ENCODE results near the gene BNC2. TPM values are rescaled to one million over a fixed set of nuclear protein-coding genes. Genes with fewer than 3 reads are reported as not detected.

Gene BNC2
- total RNA-seq, 1 donor from 2014 or later = 15.2 TPM

DNA sequence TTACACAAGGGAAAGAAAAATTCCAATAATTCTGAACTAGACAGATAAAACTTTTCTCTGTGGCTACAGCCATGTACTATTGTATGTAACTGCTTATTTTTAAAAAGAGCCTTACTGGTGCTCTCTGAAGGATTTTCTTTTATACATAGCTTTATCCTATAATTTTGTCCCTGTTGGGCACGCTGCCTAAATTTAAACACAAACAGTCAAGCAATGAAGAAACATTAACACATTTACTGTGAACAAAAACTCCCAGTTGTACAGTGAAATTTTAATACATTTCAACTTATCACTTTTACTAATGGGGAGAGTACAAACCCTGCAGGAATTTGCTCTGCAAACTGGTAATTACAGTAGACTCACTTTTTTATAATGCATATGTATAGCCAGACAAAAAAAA lies 273.3 kb downstream of the BNC2 start:
- no peaks in the 10 kb centered on the region for H3K27me3 Mint-ChIP-seq (ENCODE audit: unreplicated experiment)
- no peaks in the 10 kb centered on the region for H3K36me3 Mint-ChIP-seq (ENCODE audit: unreplicated experiment)
- H3K9me3 Mint-ChIP-seq (ENCODE audit: unreplicated experiment) = no peaks in the 10 kb centered on the region
- DNase-seq = no peak
- H3K27ac Mint-ChIP-seq (ENCODE audit: unreplicated experiment) = no peak overlapping the region
- no peak overlapping the region for H3K4me3 Mint-ChIP-seq (ENCODE audit: unreplicated experiment)
- peaks cover 41% of the 10 kb centered on the region for H3K4me1 Mint-ChIP-seq (ENCODE audit: low read depth, unreplicated experiment)
- no peak for TF ChIP-seq CTCF (IDR thresholded peaks at IDR 0.05; ENCODE audit: partially characterized antibody, unreplicated experiment)

DNA sequence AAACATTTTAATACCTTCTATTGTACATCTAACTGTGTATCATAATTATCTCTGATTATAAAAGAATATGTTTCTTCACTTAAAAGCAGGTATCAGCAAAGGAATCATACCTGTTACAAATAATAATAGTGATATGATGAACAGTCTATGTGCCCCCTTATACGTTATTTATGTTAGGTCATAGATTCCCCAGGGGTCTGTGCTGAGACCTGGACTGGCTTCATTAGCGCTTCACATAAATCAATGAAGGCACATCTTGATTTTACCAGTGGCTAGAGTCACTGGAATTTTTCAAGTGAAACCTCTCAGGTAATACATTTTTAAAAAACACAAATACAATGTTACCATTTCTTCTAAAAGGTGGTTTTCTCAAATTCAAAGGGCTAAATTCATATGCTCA lies 275.2 kb downstream of the BNC2 start:
- no peak overlapping the region for H3K4me3 Mint-ChIP-seq (ENCODE audit: unreplicated experiment)
- no peak for TF ChIP-seq CTCF (IDR thresholded peaks at IDR 0.05; ENCODE audit: partially characterized antibody, unreplicated experiment)
- H3K4me1 Mint-ChIP-seq (ENCODE audit: low read depth, unreplicated experiment) = peaks cover 34% of the 10 kb centered on the region
- peaks cover 2% of the 10 kb centered on the region for H3K9me3 Mint-ChIP-seq (ENCODE audit: unreplicated experiment)
- H3K27me3 Mint-ChIP-seq (ENCODE audit: unreplicated experiment) = no peaks in the 10 kb centered on the region
- H3K27ac Mint-ChIP-seq (ENCODE audit: unreplicated experiment) = no peak overlapping the region
- no peak for DNase-seq
- no peaks in the 10 kb centered on the region for H3K36me3 Mint-ChIP-seq (ENCODE audit: unreplicated experiment)

DNA sequence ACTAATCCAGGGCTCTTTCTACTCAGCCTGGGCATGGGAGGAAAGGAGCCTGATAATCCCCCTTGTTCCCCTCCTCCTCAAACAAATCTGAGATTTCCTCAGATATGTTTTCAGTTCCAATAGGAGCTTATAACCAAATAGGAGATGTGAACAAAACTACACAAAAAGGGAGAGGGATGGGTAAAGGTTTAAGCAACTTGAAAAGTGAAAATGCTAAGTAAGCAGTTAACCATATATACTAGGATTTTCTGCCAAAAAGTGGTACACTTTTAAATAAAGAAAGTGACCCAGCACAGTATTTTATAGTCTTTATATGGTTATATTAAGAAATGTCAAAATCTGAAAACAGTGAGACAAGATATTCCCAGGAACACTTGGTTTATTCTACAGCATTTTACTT lies 275.7 kb downstream of the BNC2 start:
- Mint-ChIP-seq H3K27me3 (ENCODE audit: unreplicated experiment) (no peaks in the 10 kb centered on the region), H3K27ac (ENCODE audit: unreplicated experiment) (no peak overlapping the region), H3K4me1 (ENCODE audit: low read depth, unreplicated experiment) (peaks cover 34% of the 10 kb centered on the region), H3K4me3 (ENCODE audit: unreplicated experiment) (no peak overlapping the region), H3K36me3 (ENCODE audit: unreplicated experiment) (no peaks in the 10 kb centered on the region), H3K9me3 (ENCODE audit: unreplicated experiment) (peaks cover 2% of the 10 kb centered on the region)
- TF ChIP-seq CTCF (IDR thresholded peaks at IDR 0.05; ENCODE audit: partially characterized antibody, unreplicated experiment) = no peak
- DNase-seq = no peak

DNA sequence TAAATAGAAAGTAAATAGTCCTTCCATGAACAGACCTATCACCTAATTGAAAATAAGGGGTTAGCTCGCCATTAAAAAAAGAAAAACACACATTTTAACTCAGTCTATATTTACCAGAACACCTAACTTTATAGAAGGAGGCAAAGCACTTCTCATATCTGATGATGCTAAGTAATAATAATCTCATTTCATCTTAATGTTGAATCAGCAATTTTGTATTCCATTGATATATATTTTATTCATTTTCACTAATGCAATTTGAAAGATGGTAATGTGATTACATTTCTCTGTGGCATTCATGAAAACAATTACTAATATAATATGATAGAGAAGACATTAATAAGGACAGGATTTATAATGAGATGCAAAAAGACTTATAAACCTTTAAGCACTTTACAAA lies 276.7 kb downstream of the BNC2 start:
- no peaks in the 10 kb centered on the region for H3K36me3 Mint-ChIP-seq (ENCODE audit: unreplicated experiment)
- H3K4me3 Mint-ChIP-seq (ENCODE audit: unreplicated experiment) = no peak overlapping the region
- peaks cover 2% of the 10 kb centered on the region for H3K9me3 Mint-ChIP-seq (ENCODE audit: unreplicated experiment)
- H3K27me3 Mint-ChIP-seq (ENCODE audit: unreplicated experiment) = no peaks in the 10 kb centered on the region
- DNase-seq = no peak
- no peak for TF ChIP-seq CTCF (IDR thresholded peaks at IDR 0.05; ENCODE audit: partially characterized antibody, unreplicated experiment)
- H3K4me1 Mint-ChIP-seq (ENCODE audit: low read depth, unreplicated experiment) = peaks cover 34% of the 10 kb centered on the region
- H3K27ac Mint-ChIP-seq (ENCODE audit: unreplicated experiment) = no peak overlapping the region

DNA sequence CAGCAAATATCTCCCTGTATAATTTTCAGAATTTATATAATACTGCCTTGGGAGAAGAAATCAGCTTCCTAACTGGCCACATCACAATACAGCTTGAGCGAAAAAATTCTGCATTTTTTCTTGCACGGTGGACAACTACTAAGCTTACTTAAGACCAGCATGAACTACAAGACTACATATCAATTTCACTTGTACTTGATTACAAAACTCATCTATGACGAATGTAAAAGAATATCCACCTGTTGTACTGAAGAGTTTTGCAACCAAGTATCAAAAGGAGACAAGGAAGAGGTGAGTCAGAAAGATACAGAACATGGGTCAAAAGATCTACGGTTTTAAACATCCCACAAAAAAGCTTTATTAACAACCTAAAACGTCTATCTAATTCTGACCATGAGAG lies 279.4 kb downstream of the BNC2 start:
- H3K4me3 Mint-ChIP-seq (ENCODE audit: unreplicated experiment) = no peak overlapping the region
- TF ChIP-seq CTCF (IDR thresholded peaks at IDR 0.05; ENCODE audit: partially characterized antibody, unreplicated experiment) = no peak
- H3K27me3 Mint-ChIP-seq (ENCODE audit: unreplicated experiment) = no peaks in the 10 kb centered on the region
- no peak for DNase-seq
- no peaks in the 10 kb centered on the region for H3K36me3 Mint-ChIP-seq (ENCODE audit: unreplicated experiment)
- no peak overlapping the region for H3K27ac Mint-ChIP-seq (ENCODE audit: unreplicated experiment)
- peaks cover 28% of the 10 kb centered on the region for H3K4me1 Mint-ChIP-seq (ENCODE audit: low read depth, unreplicated experiment)
- peaks cover 2% of the 10 kb centered on the region for H3K9me3 Mint-ChIP-seq (ENCODE audit: unreplicated experiment)
